Measurements from ENCODE around the gene GAN.

GRCh38 chr16:81319221-81319912 lies 4.6 kb downstream of the GAN start:
- no peak for TF ChIP-seq POLR2A (IDR thresholded peaks at IDR 0.05)
- no peak for TF ChIP-seq CTCF (IDR thresholded peaks at IDR 0.05)
- no peak for TF ChIP-seq POLR2AphosphoS5 (IDR thresholded peaks at IDR 0.05)

All from transverse colon (tissue), 4 donors.